Muscle of back (tissue), 11 donors: Measurements from ENCODE around the gene KLHL29. TPM values are rescaled to one million over a fixed set of nuclear protein-coding genes. Genes with fewer than 3 reads are reported as not detected.

ENCODE experiments used
- DNase-seq, 3 donors: peaks; one replicate each; pipeline versions ENCODE4 v3.0.0 to v3.0.0-alpha.2; 2013
- polyA plus RNA-seq, 10 donors: library from polyadenylated mRNA; unstranded; fragments of 120-200 nt; gene quantifications; one replicate each; pipeline ENCODE4 v1.2.1, GENCODE V29; 2013; ENCODE audit not compliant: insufficient read length in 10 of 10

KLHL29 gene
- polyA plus RNA-seq, 10 donors: 5.6 to 10.3 (median 7.6) TPM

DNA sequence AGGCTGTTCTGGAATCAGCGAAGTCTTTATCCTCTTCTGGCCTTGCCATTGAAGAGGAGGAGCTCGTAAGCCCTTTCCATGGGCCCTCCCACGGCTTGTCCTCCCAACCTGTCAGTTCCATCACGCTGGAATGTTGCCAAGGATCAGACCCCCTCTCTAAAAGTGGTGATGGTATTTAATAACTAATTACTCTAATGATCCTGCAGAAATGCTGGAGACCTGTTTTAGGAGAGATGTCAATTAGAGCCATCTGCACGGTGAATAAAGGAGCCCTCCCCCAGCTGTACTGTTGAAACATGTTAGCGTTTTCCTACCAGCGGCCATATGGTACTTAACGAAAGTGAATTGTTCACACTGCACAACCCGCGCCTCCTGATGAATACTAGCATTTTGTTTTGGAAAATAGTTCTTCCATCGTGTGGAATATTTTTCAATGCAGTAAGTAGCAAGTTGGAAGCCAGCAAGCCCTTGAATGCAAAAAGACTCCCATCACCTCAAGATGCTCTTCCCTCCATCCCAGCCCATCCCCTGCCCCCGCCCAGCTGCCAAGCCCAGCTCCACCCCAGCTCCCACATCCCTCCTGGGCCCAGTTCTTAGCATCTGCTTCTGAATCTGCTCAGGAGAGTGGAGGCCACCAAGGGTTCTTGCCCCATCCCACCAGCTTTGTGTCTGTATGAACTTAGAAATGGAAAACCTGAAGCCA is 145.4 kb downstream of the KLHL29 start:
- no peak for DNase-seq

DNA sequence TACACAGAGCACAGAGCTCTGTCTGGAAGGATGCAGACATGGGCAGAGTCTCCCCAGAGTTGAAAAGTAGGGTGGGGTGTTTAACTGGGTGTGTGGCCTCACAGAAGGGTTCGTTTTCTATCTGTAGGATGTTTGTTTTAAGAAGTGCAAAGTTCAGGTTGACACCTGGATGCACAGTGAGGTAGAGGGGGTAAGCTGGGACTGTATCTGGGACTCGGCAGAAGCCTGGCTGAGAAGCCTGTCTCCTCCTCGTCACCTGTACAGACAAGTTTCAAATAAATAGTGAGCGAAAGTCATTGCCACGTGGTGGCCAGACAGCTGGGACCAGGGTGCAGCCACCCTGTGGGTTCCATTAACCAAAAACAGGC is 145.9 kb downstream of the KLHL29 start:
- DNase-seq: no peak

DNA sequence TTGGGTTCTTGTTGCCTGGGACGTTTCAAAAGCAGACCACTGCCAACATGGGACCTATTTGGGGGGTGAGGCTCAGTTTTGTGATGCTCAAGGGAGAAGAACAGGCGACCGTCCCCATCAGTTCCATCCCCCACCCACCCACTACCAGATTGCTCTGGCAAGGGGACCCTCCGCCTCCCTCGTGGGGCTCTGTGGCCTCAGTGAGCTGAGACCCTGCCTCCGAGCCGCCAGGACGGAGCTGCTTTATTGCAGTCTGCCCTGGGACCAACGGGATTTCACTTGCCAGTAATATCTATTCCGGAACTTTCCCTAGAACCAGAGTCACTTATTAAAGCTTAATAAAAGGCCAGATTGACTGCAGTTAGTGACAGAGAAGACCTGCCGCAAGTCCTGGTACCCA is 146.3 kb downstream of the KLHL29 start:
- DNase-seq: no peak

DNA sequence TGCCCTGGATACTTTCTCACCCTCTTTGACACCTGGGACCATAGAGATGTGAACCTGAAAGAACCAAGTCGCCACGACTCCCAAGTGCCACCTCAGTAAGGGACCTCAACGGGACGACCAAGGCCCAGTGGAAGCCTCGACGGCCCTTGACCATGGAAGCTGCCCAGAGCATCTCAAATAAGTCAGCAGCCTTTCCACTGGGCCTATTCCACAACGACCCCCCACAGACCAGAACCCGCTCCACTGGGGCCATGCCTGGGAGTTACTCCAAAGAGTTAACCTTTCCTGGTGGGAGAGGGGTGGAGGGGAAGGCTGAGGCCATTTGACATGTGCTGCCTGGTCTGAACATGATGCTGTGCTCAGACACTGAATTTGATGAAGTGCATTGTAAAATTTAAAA is 146.9 kb downstream of the KLHL29 start:
- no peak for DNase-seq

DNA sequence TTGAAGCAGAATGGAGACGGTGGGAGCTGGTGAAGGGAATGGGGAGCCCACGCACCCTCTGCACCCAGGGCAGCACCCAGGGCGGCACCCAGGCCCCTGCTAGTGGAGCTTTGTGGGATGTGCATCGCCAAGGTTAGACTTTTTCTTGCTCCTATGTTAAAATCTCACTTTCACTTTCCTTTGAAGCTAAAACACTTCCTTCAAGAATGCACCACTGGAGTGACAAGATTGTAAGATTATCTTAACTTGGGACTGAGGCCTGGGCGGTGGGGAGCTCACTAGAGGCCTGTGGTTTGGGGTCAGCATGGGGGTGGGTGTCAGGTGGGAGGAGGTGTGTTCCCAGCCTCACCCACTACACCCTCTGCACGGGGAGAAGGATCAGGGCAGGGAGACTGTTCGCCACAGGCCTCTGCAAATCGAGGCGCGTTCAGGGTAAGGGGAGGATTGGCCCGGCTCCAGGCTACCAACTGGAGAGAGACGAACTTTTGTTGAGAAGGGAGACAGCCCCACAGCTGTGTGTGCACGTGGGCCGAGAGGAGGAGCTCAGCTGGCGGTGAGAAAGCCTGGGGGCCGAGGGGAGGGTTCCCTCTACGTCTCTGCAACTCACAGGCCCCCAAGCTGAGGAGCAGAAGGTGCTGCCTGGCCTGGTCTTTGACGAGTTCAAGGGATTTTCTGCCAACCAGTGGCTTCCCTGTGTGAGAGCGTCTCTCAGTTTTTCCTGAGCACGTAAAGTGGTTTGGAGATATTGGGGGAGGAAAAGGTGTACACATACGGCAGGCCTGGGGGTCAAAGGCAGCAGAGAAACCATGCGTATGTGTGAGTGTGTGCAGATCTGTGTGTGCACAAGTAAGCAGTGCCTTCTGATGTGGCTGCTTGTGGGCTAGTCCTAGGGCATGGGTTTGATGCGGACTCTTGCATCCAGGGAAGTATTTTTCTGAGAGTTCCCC is 147.7 kb downstream of the KLHL29 start:
- peak; percentile 49 to 80 (median 54) for DNase-seq

DNA sequence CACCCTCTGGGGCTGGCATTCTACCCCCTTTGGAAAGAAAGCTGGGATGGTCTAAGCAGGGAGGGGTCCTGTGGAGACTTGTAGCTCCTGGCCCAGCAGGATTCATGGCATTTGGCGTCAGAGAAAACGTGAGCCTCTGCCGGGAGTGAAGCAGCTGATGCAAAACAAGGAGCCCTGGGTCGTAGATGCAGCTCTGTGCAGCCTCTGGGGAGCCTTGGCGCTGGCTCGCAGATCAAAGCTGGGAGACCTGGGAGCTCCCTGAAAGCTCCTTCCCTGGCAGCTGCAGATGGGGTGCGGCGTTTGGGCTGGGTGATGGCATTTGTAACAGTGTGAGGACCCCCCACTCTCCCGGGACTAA is 148.3 kb downstream of the KLHL29 start:
- no peak for DNase-seq

DNA sequence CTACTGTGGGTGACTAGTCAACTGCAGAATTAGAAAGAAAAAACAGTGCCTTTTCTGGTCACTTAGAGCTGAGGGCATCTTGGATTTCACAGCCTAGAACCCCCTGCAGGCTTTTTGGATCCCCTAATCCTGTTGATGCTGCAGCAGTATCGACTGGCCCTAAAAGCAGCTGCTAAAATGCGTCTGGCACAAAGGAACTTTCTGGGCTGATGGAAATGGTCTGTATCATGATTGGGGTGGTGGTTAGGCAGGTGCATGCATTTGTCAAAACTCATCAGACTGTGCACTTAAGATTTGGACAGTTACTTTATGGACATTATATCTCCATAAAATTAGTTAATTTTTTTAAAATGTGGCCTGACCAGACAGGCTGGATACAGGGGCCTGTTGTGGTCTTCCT is 149.8 kb downstream of the KLHL29 start:
- no peak for DNase-seq

DNA sequence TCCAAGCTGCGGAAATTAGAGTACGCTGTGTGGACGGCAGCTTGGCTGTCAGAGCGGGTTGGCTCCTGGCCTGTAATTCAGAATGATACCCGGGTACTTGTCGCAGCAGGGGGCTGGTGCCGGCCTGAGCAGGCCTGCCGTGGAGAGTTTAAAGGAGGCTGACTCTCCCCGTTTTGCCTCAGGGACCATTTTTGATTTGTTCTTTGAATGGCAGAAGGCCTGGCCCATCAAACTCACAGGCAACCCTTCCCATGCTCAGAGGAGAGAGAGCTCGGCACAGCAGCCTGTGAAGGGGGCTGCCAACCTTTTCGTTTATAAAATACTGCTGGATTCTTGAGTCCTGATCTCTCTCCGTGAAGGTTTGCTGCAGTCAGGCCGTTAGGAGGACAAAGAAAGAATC is 151.3 kb downstream of the KLHL29 start:
- no peak for DNase-seq

DNA sequence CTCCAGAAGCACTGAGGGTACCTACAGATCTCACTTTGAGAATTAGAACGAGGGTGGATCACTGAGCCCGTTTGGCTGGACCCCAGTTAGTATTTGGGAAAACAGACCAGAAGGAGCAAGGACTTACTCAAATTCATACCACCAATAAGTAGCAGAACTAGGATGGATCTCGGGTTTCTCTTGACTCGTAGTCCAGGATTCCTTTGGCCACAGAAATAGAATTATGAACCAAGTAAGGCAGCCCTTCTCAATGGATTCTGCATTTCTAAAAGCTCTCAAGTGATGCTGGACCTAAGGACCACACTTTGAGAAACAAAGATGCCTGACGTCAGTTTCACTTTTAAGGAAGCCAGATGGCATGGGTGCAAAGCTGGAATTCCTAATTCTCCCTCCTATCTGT is 153.0 kb downstream of the KLHL29 start:
- DNase-seq: no peak

DNA sequence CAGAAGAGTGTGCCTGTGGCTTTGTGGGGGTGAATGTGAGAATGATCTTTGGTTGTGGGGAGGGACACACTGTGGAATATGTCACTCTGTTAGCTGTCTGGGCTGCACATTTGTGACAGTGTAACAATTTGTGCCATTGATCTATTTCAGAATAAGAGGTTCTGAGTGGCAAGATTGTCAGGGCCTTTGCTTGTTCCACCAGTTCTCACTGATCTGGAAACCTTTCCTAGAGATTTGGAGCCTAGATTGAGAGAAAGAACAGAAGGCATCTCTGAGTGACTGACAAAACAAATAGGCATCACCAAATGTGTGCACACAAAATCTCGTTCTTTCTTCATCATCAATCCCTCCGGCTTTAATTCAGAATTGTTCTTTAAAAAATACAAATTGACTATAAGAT is 153.6 kb downstream of the KLHL29 start:
- no peak for DNase-seq

DNA sequence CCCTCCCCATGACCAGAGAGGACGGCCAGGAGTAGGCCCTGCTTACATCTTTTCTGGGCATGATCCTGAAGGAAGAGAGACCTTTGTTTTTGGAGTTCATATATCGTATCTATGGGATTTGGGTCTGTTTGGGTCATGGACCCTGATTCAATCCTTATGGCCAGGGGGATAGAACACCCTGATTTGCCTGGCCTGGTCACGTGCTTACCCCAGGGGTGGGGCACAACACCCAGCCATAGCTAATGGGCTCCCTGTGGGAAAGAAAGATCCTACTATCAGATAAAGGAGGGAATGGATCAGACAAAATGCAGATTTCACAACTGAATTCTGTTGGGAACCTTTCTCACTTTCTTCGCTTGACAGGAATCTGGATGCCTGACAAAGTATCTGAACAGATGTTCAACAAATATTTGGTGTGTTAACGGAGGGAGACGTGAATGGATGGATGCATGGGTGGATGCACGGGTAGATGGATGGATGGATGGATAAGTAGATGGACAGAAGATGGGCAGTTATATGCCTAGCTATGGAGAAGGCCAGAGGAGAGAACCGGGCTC is 155.9 kb downstream of the KLHL29 start:
- DNase-seq: peak in 1 of 3 donors; percentile 45

DNA sequence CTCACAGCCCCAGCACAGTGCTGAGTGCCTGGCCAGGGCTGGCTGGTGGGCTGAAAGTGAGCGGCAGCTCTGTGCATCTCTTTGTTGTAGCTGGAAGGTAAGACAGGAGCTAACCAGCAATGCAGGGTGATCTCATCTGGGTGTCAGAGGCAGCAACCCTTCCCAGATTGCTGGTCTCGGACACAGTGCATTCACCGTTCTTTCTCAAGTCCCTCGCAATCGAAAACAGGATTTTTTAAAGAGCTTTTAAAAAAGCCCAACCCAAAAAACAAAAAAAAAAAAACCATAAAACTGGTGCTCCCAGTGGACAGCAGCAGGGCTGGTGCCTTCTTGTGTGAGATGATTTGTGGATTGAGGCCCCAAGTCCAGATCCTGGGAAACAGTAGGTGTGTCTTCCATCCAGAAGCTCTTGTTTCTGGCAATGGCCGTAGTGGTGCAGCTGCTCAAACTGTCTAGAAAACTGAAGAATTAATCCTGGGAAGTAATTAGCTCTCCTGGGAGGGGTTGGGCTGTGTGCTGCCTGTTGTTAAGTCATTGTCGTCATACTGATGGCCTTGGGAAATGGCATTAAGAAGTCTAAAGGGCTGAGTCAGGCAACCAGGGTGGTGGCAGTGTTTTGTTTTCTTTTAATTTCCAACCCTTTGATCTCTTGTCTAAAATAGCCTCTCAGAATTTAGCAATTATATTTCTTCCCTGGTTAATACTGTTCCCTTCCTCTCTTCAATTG is 156.7 kb downstream of the KLHL29 start:
- DNase-seq: peak; percentile 63 to 89 (median 67)

DNA sequence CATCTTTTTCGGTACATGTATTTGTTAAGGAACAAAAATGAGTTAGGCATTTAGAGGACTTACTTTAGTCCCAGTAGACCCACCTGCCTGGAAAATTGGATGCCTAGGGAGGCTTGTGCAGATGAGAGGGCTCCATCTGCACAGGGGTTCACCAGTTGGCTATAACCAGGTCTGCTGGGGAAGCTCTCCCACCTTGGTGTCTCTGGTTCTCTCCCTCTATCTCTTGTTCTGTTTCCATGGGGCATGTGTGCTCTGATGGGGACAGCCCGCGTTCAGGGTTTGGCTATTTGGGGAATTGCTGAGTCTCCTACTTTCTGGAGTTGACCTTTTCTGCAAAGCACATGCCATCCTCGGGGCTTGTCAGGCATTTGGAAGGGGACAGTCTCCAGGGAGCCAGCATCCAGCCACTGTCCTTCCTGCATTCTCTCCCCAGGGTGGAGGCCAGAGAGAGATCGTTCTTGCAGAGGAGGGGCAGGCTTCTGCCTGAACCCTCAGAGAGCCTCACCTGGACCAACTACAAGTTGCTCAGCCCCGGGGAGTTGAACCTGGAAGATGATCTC is 157.3 kb downstream of the KLHL29 start:
- DNase-seq: no peak

DNA sequence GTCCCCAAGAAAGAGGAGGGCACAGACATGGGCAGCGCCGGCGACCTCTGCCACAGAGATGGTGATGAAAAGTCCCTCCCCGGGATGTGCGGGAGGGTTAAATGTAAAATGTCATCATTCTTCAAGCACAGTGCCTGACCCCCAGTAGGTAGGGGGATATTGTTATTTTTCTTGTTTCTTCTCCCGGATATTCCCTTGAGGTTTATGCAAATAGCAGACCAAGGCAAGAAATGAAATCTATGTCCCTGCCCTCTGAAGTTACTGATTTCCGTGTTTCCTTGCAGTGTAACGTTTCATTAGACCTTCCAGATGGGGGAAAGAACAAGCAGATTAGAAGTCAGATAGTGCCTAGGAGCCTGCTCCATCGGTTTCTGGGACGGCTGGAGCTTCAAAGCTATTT is 158.3 kb downstream of the KLHL29 start:
- no peak for DNase-seq

DNA sequence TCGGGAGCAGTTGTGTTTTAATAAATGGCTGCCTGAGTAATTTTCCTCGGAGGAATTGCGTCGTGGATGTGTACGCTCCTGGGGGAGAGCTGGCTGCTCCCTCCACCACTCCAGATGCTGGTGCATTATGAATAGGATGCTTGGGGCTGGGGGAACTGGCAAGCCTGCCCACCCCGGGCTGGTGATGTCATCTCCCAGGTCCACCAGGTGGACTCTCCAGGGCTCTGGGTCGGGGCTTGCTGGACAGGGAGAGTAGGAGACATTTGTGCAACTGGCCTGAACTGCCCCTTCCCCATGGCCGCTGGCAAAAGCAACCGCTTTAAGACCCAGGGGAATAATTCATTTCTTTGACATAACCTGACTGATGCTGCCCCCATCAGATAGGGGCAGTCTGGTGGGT is 158.7 kb downstream of the KLHL29 start:
- DNase-seq: no peak

DNA sequence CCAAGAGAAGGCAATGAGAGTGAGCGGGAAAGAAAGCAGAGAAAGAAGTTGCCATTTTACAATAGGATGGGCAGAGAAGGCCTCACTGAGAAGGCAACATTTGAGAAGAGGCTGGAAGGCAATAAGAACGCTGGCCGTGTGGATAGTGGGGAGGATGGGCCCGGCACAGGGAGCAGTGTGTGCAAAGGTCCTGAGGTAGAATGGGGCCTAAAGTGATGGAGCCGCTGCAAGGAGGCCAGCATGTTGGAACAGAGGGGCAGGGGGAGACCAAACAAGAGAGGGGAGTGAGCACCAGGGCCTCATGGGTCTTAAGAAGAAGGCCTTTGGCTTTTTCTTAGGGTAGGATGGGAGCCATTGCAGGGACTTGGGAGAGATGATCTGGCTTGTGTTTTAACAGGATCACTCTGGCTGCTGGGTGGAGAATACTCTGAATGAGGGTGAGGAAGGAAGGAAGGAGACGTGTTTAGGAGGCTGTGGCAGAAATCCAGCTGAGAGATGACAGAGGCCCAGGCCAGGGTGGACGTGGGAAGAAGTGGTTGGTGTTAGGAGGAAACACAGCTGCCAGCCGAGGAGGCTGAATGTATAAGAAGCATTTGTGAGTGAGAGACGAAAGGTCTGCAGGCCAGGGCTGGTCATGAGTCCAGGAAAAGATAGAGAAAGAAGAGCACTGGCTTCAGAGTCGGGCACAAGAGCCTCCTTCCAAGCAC is 159.8 kb downstream of the KLHL29 start:
- no peak for DNase-seq

DNA sequence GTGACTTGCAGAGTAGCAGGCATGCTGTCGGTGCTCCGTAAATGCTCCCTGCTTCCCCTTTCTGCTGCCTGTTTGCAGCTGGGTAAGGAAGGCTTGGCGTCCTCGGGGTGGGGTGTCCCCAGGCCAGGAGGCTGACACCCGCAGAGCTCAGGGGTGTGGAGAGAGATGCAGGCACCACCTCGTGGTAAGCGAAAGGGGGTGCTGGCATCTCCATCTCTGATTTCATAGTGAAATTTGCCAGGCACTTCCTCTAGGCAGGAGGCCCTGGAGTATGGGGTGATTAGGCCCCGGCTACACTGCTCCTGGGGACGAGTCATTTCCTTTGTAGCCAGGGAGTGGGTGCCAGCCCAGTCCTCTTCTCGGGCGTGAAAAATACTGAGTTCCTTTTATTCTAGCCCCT is 160.4 kb downstream of the KLHL29 start:
- DNase-seq: no peak

DNA sequence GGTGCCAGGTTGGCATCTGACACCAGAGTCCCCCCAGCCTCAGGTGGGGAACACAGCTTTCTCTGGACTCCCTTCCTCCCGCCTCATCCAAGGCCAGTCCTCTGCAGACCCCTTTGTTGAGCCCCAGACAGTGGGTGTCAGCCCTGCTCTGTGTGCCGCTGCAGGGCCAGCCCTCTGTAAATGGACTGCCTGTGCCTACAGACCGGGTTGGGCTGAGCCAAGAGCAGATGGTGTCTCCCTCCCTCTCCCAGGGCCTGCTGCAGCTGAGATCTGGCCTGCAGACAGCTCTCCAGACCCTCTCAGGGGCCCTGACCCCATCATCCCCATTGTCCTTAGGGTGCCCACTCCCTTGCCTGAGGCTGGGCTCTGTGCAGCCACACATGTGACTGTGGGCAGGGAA is 160.8 kb downstream of the KLHL29 start:
- no peak for DNase-seq

DNA sequence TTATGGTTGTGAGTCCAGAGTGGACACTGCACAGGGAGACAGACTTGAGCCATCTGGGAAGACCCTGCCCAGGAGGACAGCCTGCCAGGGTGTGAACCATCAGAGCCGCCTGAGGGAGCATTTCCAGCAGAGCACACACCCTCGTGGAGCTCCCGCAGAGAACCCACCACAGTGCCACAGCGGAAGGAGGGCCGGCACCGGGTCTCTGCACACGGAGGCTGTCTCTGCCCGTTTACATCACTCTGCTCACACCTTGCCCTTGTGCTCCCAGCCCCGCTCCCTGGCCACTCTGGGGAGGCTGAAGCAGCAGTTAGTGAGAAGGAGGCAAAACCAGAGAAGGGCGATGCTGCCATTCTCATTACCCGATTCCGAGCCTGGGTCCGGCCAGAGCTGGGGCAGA is 161.9 kb downstream of the KLHL29 start:
- no peak for DNase-seq

DNA sequence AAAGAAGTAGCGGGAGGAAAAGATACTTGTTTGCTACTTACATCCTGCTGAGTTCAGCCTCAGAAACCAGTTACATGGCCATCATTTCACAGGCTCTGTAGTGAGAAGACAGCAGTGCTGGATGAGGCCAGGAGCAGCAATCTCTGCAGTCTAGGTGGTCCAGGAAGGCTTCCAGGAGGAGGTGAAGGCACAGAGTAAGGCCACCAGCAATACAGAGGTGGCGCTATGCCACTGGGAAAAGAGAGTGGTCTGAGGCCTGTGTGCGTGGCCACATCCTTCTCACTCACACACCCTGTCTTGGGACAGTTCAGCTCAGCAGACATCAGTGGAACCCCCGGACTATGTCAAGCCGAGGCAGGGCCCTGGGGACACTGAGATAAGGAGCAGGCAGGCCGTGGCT is 162.7 kb downstream of the KLHL29 start:
- DNase-seq: no peak

DNA sequence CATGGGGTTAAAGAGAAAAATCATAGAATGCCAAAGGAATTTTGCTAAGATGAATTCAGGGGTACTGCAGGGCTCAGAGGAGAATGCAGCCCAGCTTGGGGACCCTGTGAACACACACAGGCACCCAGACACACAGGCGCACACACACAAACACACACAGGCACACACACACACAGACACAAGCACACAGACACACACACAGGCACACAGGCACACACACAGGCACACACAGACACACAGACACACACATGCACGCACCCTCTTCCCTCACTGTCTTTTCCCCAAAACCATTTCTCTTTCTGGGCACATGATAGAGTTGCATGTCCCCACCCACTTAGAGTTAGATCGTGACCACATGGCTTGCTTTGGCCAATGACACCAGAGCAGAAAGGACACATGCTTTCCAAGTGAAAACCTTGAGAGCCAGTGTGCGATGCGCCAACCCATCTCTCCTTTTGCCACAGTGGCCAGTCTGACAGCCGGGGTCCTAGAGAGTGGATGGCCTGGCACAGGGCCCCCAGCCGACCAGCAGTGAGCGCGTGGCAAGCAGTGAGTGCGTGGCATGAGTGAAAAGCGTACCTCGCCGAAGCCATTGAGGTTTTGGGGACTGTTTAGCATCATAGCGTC is 163.3 kb downstream of the KLHL29 start:
- DNase-seq: no peak
